ENCODE measurements around the gene SNX13.

The SNX13 gene

GRCh38 chr7:17802056-17802455 lies 138.2 kb downstream of the SNX13 start:
- no peak overlapping the region for H3K4me3 ChIP-seq
- H3K27ac ChIP-seq, result no peak overlapping the region

- no peak overlapping the region for H3K4me3 ChIP-seq
Observed at GRCh38 chr7:17792075-17792936, 148.0 kb downstream of the SNX13 start.

GRCh38 chr7:17787257-17787656 lies 153.0 kb downstream of the SNX13 start:
- no peak overlapping the region for H3K27ac ChIP-seq

More at GRCh38 chr7:17792075-17792936, 148.0 kb downstream of the SNX13 start:
- H3K27ac ChIP-seq, result no peak overlapping the region

GRCh38 chr7:17786314-17786852 lies 153.9 kb downstream of the SNX13 start:
- no peak overlapping the region for H3K4me3 ChIP-seq
- no peak overlapping the region for H3K27ac ChIP-seq

More at GRCh38 chr7:17787257-17787656, 153.0 kb downstream of the SNX13 start:
- H3K4me3 ChIP-seq, result no peak overlapping the region

GRCh38 chr7:17782216-17782549 lies 158.1 kb downstream of the SNX13 start:
- H3K4me3 ChIP-seq, result no peak overlapping the region
- H3K27ac ChIP-seq, result no peak overlapping the region

- Histone ChIP-seq H3K4me3 (no peak overlapping the region), H3K27ac (no peak overlapping the region)
Observed at GRCh38 chr7:17781491-17782215, 158.6 kb downstream of the SNX13 start.

- no peak overlapping the region for H3K27ac ChIP-seq
- H3K4me3 ChIP-seq, result no peak overlapping the region
Observed at GRCh38 chr7:17779381-17779780, 160.9 kb downstream of the SNX13 start.

GRCh38 chr7:17774716-17775288 lies 165.5 kb downstream of the SNX13 start:
- H3K4me3 ChIP-seq, result no peak overlapping the region

GRCh38 chr7:17774248-17774647 lies 166.0 kb downstream of the SNX13 start:
- no peak overlapping the region for H3K4me3 ChIP-seq
- no peak overlapping the region for H3K27ac ChIP-seq

More at GRCh38 chr7:17774716-17775288, 165.5 kb downstream of the SNX13 start:
- H3K27ac ChIP-seq, result no peak overlapping the region

GRCh38 chr7:17773289-17773626 lies 167.0 kb downstream of the SNX13 start:
- no peak overlapping the region for H3K27ac ChIP-seq
- H3K4me3 ChIP-seq, result no peak overlapping the region

- H3K27ac ChIP-seq, result no peak overlapping the region
- H3K4me3 ChIP-seq, result no peak overlapping the region
Observed at GRCh38 chr7:17772581-17773288, 167.6 kb downstream of the SNX13 start.

- no peak overlapping the region for H3K27ac ChIP-seq
- no peak overlapping the region for H3K4me3 ChIP-seq
Observed at GRCh38 chr7:17771901-17772408, 168.3 kb downstream of the SNX13 start.

- H3K27ac ChIP-seq, result no peak overlapping the region
Observed at GRCh38 chr7:17770710-17771375, 169.5 kb downstream of the SNX13 start.

GRCh38 chr7:17769918-17770317 lies 170.4 kb downstream of the SNX13 start:
- H3K27ac ChIP-seq, result no peak overlapping the region
- no peak overlapping the region for H3K4me3 ChIP-seq

More at GRCh38 chr7:17770710-17771375, 169.5 kb downstream of the SNX13 start:
- no peak overlapping the region for H3K4me3 ChIP-seq

- H3K27ac ChIP-seq, result no peak overlapping the region
- H3K4me3 ChIP-seq, result no peak overlapping the region
Observed at GRCh38 chr7:17758008-17758407, 182.3 kb downstream of the SNX13 start.

- Histone ChIP-seq H3K4me3 (no peak overlapping the region), H3K27ac (no peak overlapping the region)
Observed at GRCh38 chr7:17746020-17746530, 194.2 kb downstream of the SNX13 start.

GRCh38 chr7:17745610-17746009 lies 194.7 kb downstream of the SNX13 start:
- no peak overlapping the region for H3K4me3 ChIP-seq

GRCh38 chr7:17743316-17743715 lies 197.0 kb downstream of the SNX13 start:
- no peak overlapping the region for H3K27ac ChIP-seq
- H3K4me3 ChIP-seq, result no peak overlapping the region

More at GRCh38 chr7:17745610-17746009, 194.7 kb downstream of the SNX13 start:
- no peak overlapping the region for H3K27ac ChIP-seq

GRCh38 chr7:17741426-17741825 lies 198.9 kb downstream of the SNX13 start:
- Histone ChIP-seq H3K4me3 (no peak overlapping the region), H3K27ac (no peak overlapping the region)
